Measurements from ENCODE around the gene KCNG1. TPM values are rescaled to one million over a fixed set of nuclear protein-coding genes. Genes with fewer than 3 reads are reported as not detected.

The KCNG1 gene
- total RNA-seq, 4 donors from 2014 or later, result 0.54 to 2.4 (median 1.6) TPM; not detected in 1

- intact Hi-C loops (cut with DNase I; ENCODE audit: low total_unique reads), result no loop called here
- TF ChIP-seq, protein P1, sequence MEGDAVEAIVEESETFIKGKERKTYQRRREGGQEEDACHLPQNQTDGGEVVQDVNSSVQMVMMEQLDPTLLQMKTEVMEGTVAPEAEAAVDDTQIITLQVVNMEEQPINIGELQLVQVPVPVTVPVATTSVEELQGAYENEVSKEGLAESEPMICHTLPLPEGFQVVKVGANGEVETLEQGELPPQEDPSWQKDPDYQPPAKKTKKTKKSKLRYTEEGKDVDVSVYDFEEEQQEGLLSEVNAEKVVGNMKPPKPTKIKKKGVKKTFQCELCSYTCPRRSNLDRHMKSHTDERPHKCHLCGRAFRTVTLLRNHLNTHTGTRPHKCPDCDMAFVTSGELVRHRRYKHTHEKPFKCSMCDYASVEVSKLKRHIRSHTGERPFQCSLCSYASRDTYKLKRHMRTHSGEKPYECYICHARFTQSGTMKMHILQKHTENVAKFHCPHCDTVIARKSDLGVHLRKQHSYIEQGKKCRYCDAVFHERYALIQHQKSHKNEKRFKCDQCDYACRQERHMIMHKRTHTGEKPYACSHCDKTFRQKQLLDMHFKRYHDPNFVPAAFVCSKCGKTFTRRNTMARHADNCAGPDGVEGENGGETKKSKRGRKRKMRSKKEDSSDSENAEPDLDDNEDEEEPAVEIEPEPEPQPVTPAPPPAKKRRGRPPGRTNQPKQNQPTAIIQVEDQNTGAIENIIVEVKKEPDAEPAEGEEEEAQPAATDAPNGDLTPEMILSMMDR (IDR thresholded peaks at IDR 0.05), result no peak
- no peak for TF ChIP-seq POLR2A (IDR thresholded peaks at IDR 0.05)
- no peak for DNase-seq (ENCODE audit: low spot score in 2 of 2)
- 86 to 91% methylated on average over 58 of the region's 58 CpGs for WGBS, 2 donors
- H3K4me3 ChIP-seq (ENCODE audit: low read depth, poor library complexity, severe bottlenecking), result no peak overlapping the region
Observed at GRCh38 chr20:51009303-51010042, 13.4 kb downstream of the KCNG1 start.

- no peak for DNase-seq (ENCODE audit: low spot score in 2 of 2)
- TF ChIP-seq, protein P1 (IDR thresholded peaks at IDR 0.05), result no peak
- no peak for TF ChIP-seq POLR2A (IDR thresholded peaks at IDR 0.05)
- WGBS, 2 donors, result 79 to 88% methylated on average over 5 of the region's 5 CpGs
- H3K4me3 ChIP-seq (ENCODE audit: low read depth, poor library complexity, severe bottlenecking), result no peak overlapping the region
- intact Hi-C loops (cut with DNase I; ENCODE audit: low total_unique reads), result no loop called here
Observed at GRCh38 chr20:51008718-51009117, 14.2 kb downstream of the KCNG1 start.

DNA sequence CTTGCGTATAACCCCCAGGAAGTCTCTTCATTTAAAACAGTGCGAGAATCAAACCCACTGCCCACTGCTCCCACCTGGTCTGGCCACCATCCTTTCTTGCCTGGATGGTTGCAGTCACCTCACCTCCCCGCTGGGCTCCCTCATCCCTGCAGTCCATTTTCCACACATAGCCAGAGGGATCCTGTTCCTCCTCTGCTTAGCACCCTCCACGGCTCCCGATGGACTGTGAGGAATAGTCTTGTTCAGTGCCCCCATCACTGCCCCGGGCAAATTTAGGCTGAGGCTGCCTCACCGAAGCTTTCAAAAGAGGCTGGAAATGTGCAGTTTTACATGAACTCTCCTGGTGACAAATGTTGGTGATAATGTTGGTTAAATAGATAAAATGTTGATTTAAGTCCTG, 17.7 kb downstream of the KCNG1 start:
- no peak for DNase-seq (ENCODE audit: low spot score in 2 of 2)
- intact Hi-C loops (cut with DNase I; ENCODE audit: low total_unique reads), result no loop called here
- 92 to 93% methylated on average over 7 of the region's 7 CpGs for WGBS, 2 donors
- H3K4me3 ChIP-seq (ENCODE audit: low read depth, poor library complexity, severe bottlenecking), result no peak overlapping the region
- TF ChIP-seq, protein P1 (IDR thresholded peaks at IDR 0.05), result no peak
- TF ChIP-seq POLR2A (IDR thresholded peaks at IDR 0.05), result no peak

- 91 to 95% methylated on average over 8 to 9 of the region's 9 CpGs for WGBS, 2 donors
- no peak overlapping the region for H3K4me3 ChIP-seq (ENCODE audit: low read depth, poor library complexity, severe bottlenecking)
- DNase-seq (ENCODE audit: low spot score in 2 of 2), result no peak
- TF ChIP-seq, protein P1 (IDR thresholded peaks at IDR 0.05), result no peak
- TF ChIP-seq POLR2A (IDR thresholded peaks at IDR 0.05), result no peak
- intact Hi-C loops (cut with DNase I; ENCODE audit: low total_unique reads), result no loop called here
Observed at GRCh38 chr20:51004781-51005180, 18.1 kb downstream of the KCNG1 start.

DNA sequence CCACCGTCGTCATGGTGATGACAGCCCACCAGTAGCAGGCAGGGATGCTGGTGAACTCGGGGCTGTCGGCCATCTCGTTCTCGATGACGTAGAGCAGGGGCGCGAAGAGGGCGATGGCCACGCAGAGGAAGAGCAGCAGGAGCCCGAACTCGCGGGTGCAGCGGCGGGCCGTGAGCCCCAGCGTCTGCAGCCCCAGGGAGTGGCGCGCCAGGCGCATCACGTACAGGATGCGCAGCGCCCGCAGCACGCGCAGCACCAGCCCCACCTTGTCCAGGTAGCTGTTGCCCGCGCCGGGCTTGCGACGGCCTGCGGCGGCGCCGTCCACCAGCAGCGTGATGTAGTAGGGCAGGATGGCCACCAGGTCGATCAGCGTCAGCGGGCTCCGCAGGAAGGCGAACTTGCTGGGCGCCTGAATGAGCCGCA, 18.6 kb downstream of the KCNG1 start:
- WGBS, 2 donors, result 92 to 93% methylated on average over 36 to 40 of the region's 44 CpGs
- no peak for TF ChIP-seq POLR2A (IDR thresholded peaks at IDR 0.05)
- TF ChIP-seq, protein P1 (IDR thresholded peaks at IDR 0.05), result no peak
- intact Hi-C loops (cut with DNase I; ENCODE audit: low total_unique reads), result no loop called here
- no peak overlapping the region for H3K4me3 ChIP-seq (ENCODE audit: low read depth, poor library complexity, severe bottlenecking)
- no peak for DNase-seq (ENCODE audit: low spot score in 2 of 2)

- WGBS, 2 donors, result 82 to 83% methylated on average over 17 to 21 of the region's 21 CpGs
- no peak overlapping the region for H3K4me3 ChIP-seq (ENCODE audit: low read depth, poor library complexity, severe bottlenecking)
- no peak for TF ChIP-seq POLR2A (IDR thresholded peaks at IDR 0.05)
- TF ChIP-seq, protein P1 (IDR thresholded peaks at IDR 0.05), result no peak
- intact Hi-C loops (cut with DNase I; ENCODE audit: low total_unique reads), result no loop called here
- DNase-seq (ENCODE audit: low spot score in 2 of 2), result no peak
Observed at GRCh38 chr20:51003753-51004152, 19.2 kb downstream of the KCNG1 start.

All from lower leg skin (tissue), 4 donors.